Esophagus squamous epithelium (tissue), 5 donors: ENCODE results near the gene MYCBP2. TPM values are rescaled to one million over a fixed set of nuclear protein-coding genes. Genes with fewer than 3 reads are reported as not detected.

Experiments used
- DNase-seq: peaks from one replicate; lab custom pipeline; 2025; lab: John Stamatoyannopoulos, UW
- H3K27ac ChIP-seq, 4 donors: fragments of 200-600 bp; sonication (generic); one replicate each; pipeline ENCODE4 v1.5.1; 2016 to 2019; ENCODE audit warnings: mild to moderate bottlenecking in 1 of 4
- H3K27me3 ChIP-seq, 4 donors: fragments of 200-600 bp; sonication (generic); 1 replicate in 3 of 4; 2 replicates in 1 of 4; pipeline versions ENCODE4 v1.5.1 to v1.6.0; 2017 to 2021; ENCODE audit warnings: antibody characterized with exemption in 1 of 4
- H3K36me3 ChIP-seq, 3 donors: fragments of 200-600 bp; sonication (generic); one replicate each; pipeline ENCODE4 v1.5.1; 2016 to 2019
- H3K4me1 ChIP-seq, 3 donors: fragments of 200-600 bp; sonication (generic); one replicate each; pipeline ENCODE4 v1.5.1; 2017 to 2019
- H3K4me3 ChIP-seq, 4 donors: fragments of 200-600 bp; sonication (generic); 1 replicate in 3 of 4; 2 replicates in 1 of 4; pipeline ENCODE4 v1.5.1; 2016 to 2019; ENCODE audit warnings: mild to moderate bottlenecking in 2 of 4, moderate library complexity in 1 of 4
- H3K9me3 ChIP-seq, 3 donors: fragments of 200-600 bp; sonication (generic); one replicate each; pipeline ENCODE4 v1.5.1; 2016 to 2019
- POLR2A ChIP-seq, 4 donors: fragments of 450-650 bp; IDR thresholded peaks; one replicate each; pipeline ENCODE4 v1.6.1; 2017; ENCODE audit warnings: antibody characterized with exemption in 4 of 4, mild to moderate bottlenecking in 4 of 4, moderate library complexity in 3 of 4
- WGBS, 2 donors: methylation state at CpG; one replicate each; pipeline ENCODE4 v1.1.5; 2018; 5-methylcytosine and 5-hydroxymethylcytosine counted together
- intact Hi-C: fragments of 100-400 bp; cut with DNase I; formaldehyde crosslinking; loops from one replicate; pipeline ENCODE4 v1.15.0; 2022
- total RNA-seq, 4 donors: library from RNA; depleted of rRNA; stranded (reverse); fragments of >200 nt; gene quantifications; one replicate each; pipeline ENCODE4 v1.1.0, GENCODE V29; 2016
- TF ChIP-seq, protein P1 (sequence below), 6 experiments: fragments of 450-650 bp in 4 of 6; fragments of 200-600 bp in 2 of 6; sonication (generic) in 2 of 6; IDR thresholded peaks; one replicate each; pipeline ENCODE4 v1.5.1; 2016 to 2019; ENCODE audit warnings: antibody characterized with exemption in 6 of 6, mild to moderate bottlenecking in 4 of 6, moderate library complexity in 4 of 6
- donor health status: DM: yes; HTN: yes; CAD: no.

Gene MYCBP2
- total RNA-seq, 4 donors from 2014 or later = 80.9 to 167 (median 130) TPM

DNA sequence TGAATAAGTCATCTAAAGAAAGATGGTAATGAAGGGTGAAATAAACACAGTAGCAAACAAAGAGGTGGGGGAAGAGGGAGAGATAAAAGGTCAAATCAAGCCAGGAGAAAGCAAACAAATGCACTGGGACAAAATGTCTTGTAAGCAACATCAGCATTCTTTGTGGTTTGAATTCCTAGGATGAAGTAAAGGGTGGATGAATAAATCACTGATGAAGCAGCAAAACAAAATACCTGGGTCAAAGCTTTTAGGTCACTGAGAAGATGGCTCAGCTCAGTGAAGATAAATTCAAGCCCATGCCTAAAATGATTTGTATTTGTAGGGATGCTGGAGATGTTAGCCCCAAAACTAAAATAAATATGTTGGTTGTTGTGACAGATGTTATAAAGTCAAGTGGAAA is 213.4 kb downstream of the MYCBP2 start:
- Histone ChIP-seq H3K4me3 (no peak overlapping the region), H3K4me1 (no peaks in the 10 kb centered on the region), H3K36me3 (peaks cover 0 to 74% (median 0%) of the 10 kb centered on the region in 3 donors), H3K9me3 (peaks cover 0 to 7% (median 0%) of the 10 kb centered on the region in 3 donors), H3K27me3 (no peaks in the 10 kb centered on the region), H3K27ac (no peak overlapping the region)
- DNase-seq = no peak
- intact Hi-C loops = no loop called here
- TF ChIP-seq POLR2A (IDR thresholded peaks at IDR 0.05) = no peak
- TF ChIP-seq, protein P1, sequence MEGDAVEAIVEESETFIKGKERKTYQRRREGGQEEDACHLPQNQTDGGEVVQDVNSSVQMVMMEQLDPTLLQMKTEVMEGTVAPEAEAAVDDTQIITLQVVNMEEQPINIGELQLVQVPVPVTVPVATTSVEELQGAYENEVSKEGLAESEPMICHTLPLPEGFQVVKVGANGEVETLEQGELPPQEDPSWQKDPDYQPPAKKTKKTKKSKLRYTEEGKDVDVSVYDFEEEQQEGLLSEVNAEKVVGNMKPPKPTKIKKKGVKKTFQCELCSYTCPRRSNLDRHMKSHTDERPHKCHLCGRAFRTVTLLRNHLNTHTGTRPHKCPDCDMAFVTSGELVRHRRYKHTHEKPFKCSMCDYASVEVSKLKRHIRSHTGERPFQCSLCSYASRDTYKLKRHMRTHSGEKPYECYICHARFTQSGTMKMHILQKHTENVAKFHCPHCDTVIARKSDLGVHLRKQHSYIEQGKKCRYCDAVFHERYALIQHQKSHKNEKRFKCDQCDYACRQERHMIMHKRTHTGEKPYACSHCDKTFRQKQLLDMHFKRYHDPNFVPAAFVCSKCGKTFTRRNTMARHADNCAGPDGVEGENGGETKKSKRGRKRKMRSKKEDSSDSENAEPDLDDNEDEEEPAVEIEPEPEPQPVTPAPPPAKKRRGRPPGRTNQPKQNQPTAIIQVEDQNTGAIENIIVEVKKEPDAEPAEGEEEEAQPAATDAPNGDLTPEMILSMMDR (IDR thresholded peaks at IDR 0.05) = no peak

DNA sequence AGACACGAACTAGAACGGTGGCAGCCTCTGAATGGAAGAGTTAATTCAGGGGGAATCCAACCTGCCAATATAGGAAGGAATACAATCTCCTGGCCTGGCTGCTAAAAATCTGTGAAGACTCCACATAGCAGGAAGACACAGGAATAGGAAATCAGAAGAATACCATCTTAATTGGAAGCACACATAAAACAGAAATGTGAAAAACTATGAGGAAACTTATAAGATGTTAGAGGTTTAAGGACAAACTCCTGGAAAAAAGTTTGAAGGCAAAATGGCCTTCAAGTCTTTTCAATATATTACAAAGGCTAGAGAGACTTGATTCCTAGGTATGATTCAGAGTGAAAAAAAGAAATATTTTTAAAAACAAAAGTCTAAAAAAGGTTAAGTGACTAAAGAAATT is 221.8 kb downstream of the MYCBP2 start:
- Histone ChIP-seq H3K4me3 (no peak overlapping the region), H3K9me3 (peaks cover 0 to 1% (median 0%) of the 10 kb centered on the region in 3 donors), H3K4me1 (no peaks in the 10 kb centered on the region), H3K27ac (no peak overlapping the region), H3K36me3 (peaks cover 0 to 39% (median 0%) of the 10 kb centered on the region in 3 donors), H3K27me3 (no peaks in the 10 kb centered on the region)
- TF ChIP-seq, protein P1 (IDR thresholded peaks at IDR 0.05) = no peak
- TF ChIP-seq POLR2A (IDR thresholded peaks at IDR 0.05) = no peak
- no peak for DNase-seq
- 89 to 92% methylated on average over 2 of the region's 2 CpGs for WGBS, 2 donors
- intact Hi-C loops = no loop called here

DNA sequence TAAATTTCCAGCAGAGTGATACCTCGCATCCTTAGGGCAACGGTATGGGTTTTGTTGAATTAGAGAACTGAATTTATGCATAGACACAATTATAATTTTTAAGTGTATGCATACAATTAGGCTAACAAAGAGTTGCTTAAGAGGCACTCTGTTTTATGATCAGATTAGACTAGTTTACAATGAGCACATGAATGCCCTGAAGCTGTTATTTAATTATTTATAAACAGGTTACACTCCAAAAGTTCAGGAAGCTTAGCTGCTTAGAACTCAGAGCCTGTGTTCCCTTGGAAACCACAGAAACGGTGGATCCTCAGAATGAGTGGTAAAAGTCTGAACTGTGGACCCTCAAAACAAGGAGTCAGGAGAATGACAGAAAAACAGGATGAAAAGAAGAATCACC is 227.5 kb downstream of the MYCBP2 start:
- Histone ChIP-seq H3K9me3 (no peaks in the 10 kb centered on the region), H3K27me3 (no peaks in the 10 kb centered on the region), H3K4me1 (no peaks in the 10 kb centered on the region), H3K4me3 (no peak overlapping the region), H3K27ac (no peak overlapping the region), H3K36me3 (peaks cover 0 to 72% (median 8%) of the 10 kb centered on the region in 3 donors)
- no peak for DNase-seq
- intact Hi-C loops = no loop called here
- no peak for TF ChIP-seq POLR2A (IDR thresholded peaks at IDR 0.05)
- TF ChIP-seq, protein P1 (IDR thresholded peaks at IDR 0.05) = no peak
- 91 to 97% methylated on average over 3 of the region's 3 CpGs for WGBS, 2 donors

DNA sequence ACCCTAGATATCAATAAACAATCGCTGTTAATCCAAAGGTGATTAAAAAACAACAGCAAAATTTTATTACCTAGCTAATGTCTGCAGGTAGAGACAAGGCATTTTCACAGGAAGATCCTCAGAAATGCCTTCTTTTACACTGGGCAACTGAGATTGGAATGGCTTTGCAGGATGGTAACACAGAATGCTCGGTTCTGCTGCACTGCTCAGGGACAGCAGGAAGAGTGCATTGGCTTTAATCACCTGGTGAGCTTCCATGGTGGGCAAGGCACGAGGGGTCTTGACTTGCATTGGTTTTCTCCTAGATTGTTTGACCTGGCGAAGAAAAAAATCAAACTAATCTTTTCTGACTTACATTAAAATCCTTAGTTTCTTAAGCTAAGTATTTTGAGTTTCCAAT is 231.6 kb downstream of the MYCBP2 start:
- WGBS, 2 donors = 92 to 93% methylated on average over 4 of the region's 4 CpGs
- Histone ChIP-seq H3K4me1 (no peaks in the 10 kb centered on the region), H3K4me3 (no peak overlapping the region), H3K36me3 (peaks cover 0 to 100% (median 8%) of the 10 kb centered on the region in 3 donors), H3K27me3 (no peaks in the 10 kb centered on the region), H3K9me3 (no peaks in the 10 kb centered on the region), H3K27ac (no peak overlapping the region)
- no peak for DNase-seq
- no peak for TF ChIP-seq POLR2A (IDR thresholded peaks at IDR 0.05)
- TF ChIP-seq, protein P1 (IDR thresholded peaks at IDR 0.05) = no peak
- intact Hi-C loops = no loop called here

DNA sequence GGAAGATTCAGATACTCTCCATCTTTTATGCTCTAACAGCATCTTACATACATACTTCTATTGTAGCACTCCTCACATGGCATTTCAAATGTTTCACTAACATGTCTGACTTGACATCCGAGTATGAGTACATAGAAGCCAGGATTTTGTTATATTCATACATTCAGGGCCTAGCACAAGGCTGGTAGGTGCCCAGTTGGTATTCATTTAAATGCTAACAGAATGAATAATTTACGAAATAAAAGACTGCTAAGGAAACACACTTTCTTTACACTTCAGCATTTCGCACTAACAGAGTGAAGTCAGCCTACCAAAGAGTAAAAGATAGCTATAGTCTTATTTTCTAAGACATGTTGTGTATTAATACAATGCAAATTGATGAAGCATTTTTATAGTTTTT is 232.1 kb downstream of the MYCBP2 start:
- H3K4me3 ChIP-seq = no peak overlapping the region
- H3K9me3 ChIP-seq = no peaks in the 10 kb centered on the region
- no peak overlapping the region for H3K27ac ChIP-seq
- intact Hi-C loops = no loop called here
- no peak for DNase-seq
- TF ChIP-seq, protein P1 (IDR thresholded peaks at IDR 0.05) = no peak
- TF ChIP-seq POLR2A (IDR thresholded peaks at IDR 0.05) = no peak
- WGBS, 2 donors = 98 to 100% methylated on average over 3 of the region's 3 CpGs
- H3K4me1 ChIP-seq = no peaks in the 10 kb centered on the region
- peaks cover 0 to 100% (median 8%) of the 10 kb centered on the region in 3 donors for H3K36me3 ChIP-seq
- no peaks in the 10 kb centered on the region for H3K27me3 ChIP-seq
